HepG2 (cell line): ENCODE results near the gene FAM240A. TPM values are rescaled to one million over a fixed set of nuclear protein-coding genes. Genes with fewer than 3 reads are reported as not detected.

Source experiments
- ATAC-seq: fragments of 200-7000 bp; cut with Tn5 transposase; 3 replicates; pipeline ENCODE4 v1.9.1; 2020; ENCODE audit warnings: mild to moderate bottlenecking, moderate library complexity
- BruUV-seq: library from RNA; stranded (reverse); fragments of 400-500 nt; replicated peaks from 2 replicates; lab custom pipeline; 2021; lab: Mats Ljungman, UMichigan
- CTCF ChIA-PET: fragments of 300-600 bp; formaldehyde crosslinking; extraction: SDS; loops from one replicate; lab custom pipeline; 2021; ENCODE audit warnings: low total read pairs, inconsistent platforms, low intra/inter-chr PET ratio; lab: Yijun Ruan, JAX
- POLR2A ChIA-PET: fragments of 350-600 bp; sonication (Branson Sonifier 250); formaldehyde crosslinking; loops from one replicate; lab custom pipeline; 2020; ENCODE audit warnings: antibody characterized with exemption, inconsistent platforms; lab: Yijun Ruan, JAX
- DNase-seq: peaks from one replicate; pipeline ENCODE4 v3.0.0-alpha.2; 2015; ENCODE audit warnings: low spot score
- FAIRE-seq: peaks from 3 replicates; lab custom pipeline; 2011; peaks lifted over from hg19 to GRCh38; lab: Jason Lieb, UNC
- H2AFZ ChIP-seq: one replicate; pipeline ENCODE4 v1.6.1; 2011; ENCODE audit warnings: low read length, inconsistent platforms
- H3K27ac ChIP-seq: fragments of 300-600 bp; 3 replicates; pipeline ENCODE4 v1.8.0; 2011; ENCODE audit warnings: mixed run types, mild to moderate bottlenecking, mixed read lengths, low read length, inconsistent platforms; ENCODE audit not compliant: insufficient read depth; ENCODE audit errors: extremely low read length
- H3K27me3 ChIP-seq, 2 experiments: fragments of 200-600 bp in 1 of 2; 2 replicates in 1 of 2; 3 replicates in 1 of 2; pipeline versions ENCODE4 v1.6.0 to v1.8.0; 2011; ENCODE audit warnings: low read length in 2 of 2, mild to moderate bottlenecking in 2 of 2, moderate library complexity in 2 of 2, inconsistent platforms in 1 of 2; ENCODE audit not compliant: insufficient read depth in 2 of 2, control insufficient read depth in 1 of 2
- H3K36me3 ChIP-seq, 2 experiments: fragments of 200-600 bp in 1 of 2; replicated peaks in 1 of 2; 2 replicates in 1 of 2; 3 replicates in 1 of 2; pipeline versions ENCODE4 v1.5.1 to v1.8.0; 2011; ENCODE audit warnings: low read length in 2 of 2, inconsistent platforms in 1 of 2; ENCODE audit not compliant: insufficient read depth in 2 of 2, control insufficient read depth in 1 of 2
- H3K4me1 ChIP-seq: 2 replicates; pipeline ENCODE4 v1.5.1; 2012; ENCODE audit warnings: low read length, inconsistent platforms; ENCODE audit not compliant: insufficient read depth
- H3K4me2 ChIP-seq: 2 replicates; pipeline ENCODE4 v1.6.0; 2011; ENCODE audit warnings: low read depth, low read length, inconsistent platforms
- H3K4me3 ChIP-seq, 3 experiments: fragments of 200-600 bp in 1 of 3; sonication (generic), shearing (Covaris generic) in 1 of 3; replicated peaks in 1 of 3; 2 replicates each; pipeline ENCODE4 v1.5.1; 2011 to 2016; ENCODE audit warnings: low read length in 3 of 3, inconsistent platforms in 2 of 3, low read depth in 2 of 3, mild to moderate bottlenecking in 2 of 3, control low read depth in 1 of 3, mixed read lengths in 1 of 3; ENCODE audit not compliant: insufficient read depth in 1 of 3
- H3K79me2 ChIP-seq: one replicate; pipeline ENCODE4 v1.6.1; 2011; ENCODE audit warnings: low read length, inconsistent platforms; ENCODE audit not compliant: insufficient read depth
- H3K9ac ChIP-seq: 2 replicates; pipeline ENCODE4 v1.6.0; 2011; ENCODE audit warnings: mild to moderate bottlenecking, low read depth, low read length, inconsistent platforms; ENCODE audit not compliant: insufficient read depth
- H3K9me3 ChIP-seq: 2 replicates; pipeline ENCODE4 v1.5.1; 2012; ENCODE audit warnings: mild to moderate bottlenecking, low read length
- H4K20me1 ChIP-seq: 2 replicates; pipeline ENCODE4 v1.6.0; 2011; ENCODE audit warnings: inconsistent platforms, mild to moderate bottlenecking, low read length, moderate library complexity; ENCODE audit not compliant: insufficient read depth
- BHLHE40 ChIP-seq: IDR thresholded peaks from 2 replicates; pipeline ENCODE4 v1.6.1; 2011; ENCODE audit warnings: low read length, improper control_type of control experiment
- GABPB1 ChIP-seq: IDR thresholded peaks from 2 replicates; pipeline ENCODE4 v1.6.1; 2016; ENCODE audit warnings: mild to moderate bottlenecking, missing genetic modification reagents, moderate library complexity, missing compliant biosample characterization
- GZF1 ChIP-seq: sonication (generic); formaldehyde crosslinking; IDR thresholded peaks from 2 replicates; pipeline ENCODE4 v1.5.1; 2020; ENCODE audit warnings: mild to moderate bottlenecking, missing genetic modification reagents
- ISL2 ChIP-seq: sonication (generic); formaldehyde crosslinking; IDR thresholded peaks from 2 replicates; pipeline ENCODE4 v1.5.0; 2020; ENCODE audit warnings: missing genetic modification reagents
- MED8 ChIP-seq: sonication (generic); formaldehyde crosslinking; IDR thresholded peaks from 2 replicates; pipeline ENCODE4 v1.8.1; 2023; ENCODE audit warnings: mild to moderate bottlenecking, missing genetic modification reagents; ENCODE audit not compliant: insufficient replicate concordance
- NCOA2 ChIP-seq: sonication (generic); formaldehyde crosslinking; IDR thresholded peaks from 2 replicates; pipeline ENCODE4 v1.8.0; 2022; ENCODE audit warnings: inconsistent platforms
- NFE2L2 ChIP-seq: fragments of 150-350 bp; IDR thresholded peaks from 2 replicates; pipeline ENCODE4 v1.6.1; 2014; ENCODE audit warnings: low read length
- SIN3A ChIP-seq: IDR thresholded peaks from 2 replicates; pipeline ENCODE4 v1.6.1; 2011; ENCODE audit warnings: low read depth, mild to moderate bottlenecking, control low read depth, low read length, borderline replicate concordance
- ZFP82 ChIP-seq: sonication (generic); formaldehyde crosslinking; IDR thresholded peaks from 2 replicates; pipeline ENCODE4 v1.5.1; 2020; ENCODE audit warnings: mild to moderate bottlenecking, missing genetic modification reagents, borderline replicate concordance
- ZNF20 ChIP-seq: sonication (generic); formaldehyde crosslinking; IDR thresholded peaks from 2 replicates; pipeline ENCODE4 v1.4.0; 2020; ENCODE audit warnings: mild to moderate bottlenecking, moderate library complexity, missing genetic modification reagents
- ZNF3 ChIP-seq: IDR thresholded peaks from 2 replicates; pipeline ENCODE4 v1.7.0; 2017; ENCODE audit warnings: inconsistent platforms
- ZNF446 ChIP-seq: sonication (generic); formaldehyde crosslinking; IDR thresholded peaks from 2 replicates; pipeline ENCODE4 v1.5.0; 2020; ENCODE audit warnings: mild to moderate bottlenecking, missing genetic modification reagents
- ZNF468 ChIP-seq: sonication (generic); formaldehyde crosslinking; IDR thresholded peaks from 2 replicates; pipeline ENCODE4 v1.8.0; 2022; ENCODE audit warnings: mild to moderate bottlenecking, moderate library complexity, missing genetic modification reagents
- ZNF569 ChIP-seq: sonication (generic); formaldehyde crosslinking; IDR thresholded peaks from 2 replicates; pipeline ENCODE4 v1.5.0; 2020; ENCODE audit warnings: mild to moderate bottlenecking, missing genetic modification reagents, moderate library complexity, borderline replicate concordance
- ZNF781 ChIP-seq: sonication (generic); formaldehyde crosslinking; IDR thresholded peaks from 2 replicates; pipeline ENCODE4 v1.5.1; 2020; ENCODE audit warnings: borderline replicate concordance, mild to moderate bottlenecking, missing genetic modification reagents; ENCODE audit errors: not compliant biosample characterization
- ZNF83 ChIP-seq: sonication (generic); formaldehyde crosslinking; IDR thresholded peaks from 2 replicates; pipeline ENCODE4 v1.4.0; 2020; ENCODE audit warnings: missing genetic modification reagents, mild to moderate bottlenecking, borderline replicate concordance
- ZSCAN12 ChIP-seq: sonication (generic); formaldehyde crosslinking; IDR thresholded peaks from 2 replicates; pipeline ENCODE4 v1.9.0; 2021; ENCODE audit warnings: mild to moderate bottlenecking, missing genetic modification reagents
- WGBS: methylation state at CpG from one replicate; pipeline ENCODE4 v1.1.6; 2017; ENCODE audit warnings: low lambda C conversion rate; 5-methylcytosine and 5-hydroxymethylcytosine counted together
- in situ Hi-C: cut with HindIII; loops from 2 replicates; pipeline ENCODE4 v1.10.0; 2017; ENCODE audit warnings: low pct_unique_long_range_greater_than_20kb; ENCODE audit not compliant: extremely low pct_ligation_motif_present
- intact Hi-C: fragments of 100-400 bp; cut with micrococcal nuclease; formaldehyde crosslinking; loops from one replicate; pipeline ENCODE4 v1.10.0; 2022; ENCODE audit not compliant: unreplicated experiment
- polyA plus RNA-seq, 8 experiments: library from polyadenylated mRNA; depleted of rRNA in 3 of 8; stranded (reverse) in 7 of 8; unstranded in 1 of 8; fragments of >200 nt; fragmentation: Illumina TruSeq in 4 of 8; extraction: Trizol in 4 of 8; gene quantifications; 2 replicates each; pipeline versions ENCODE4 v1.2.1 to v1.2.3, GENCODE V29; 2011 to 2016; ENCODE audit warnings: low read depth in 4 of 8, missing spikeins in 1 of 8, mixed read lengths in 1 of 8; ENCODE audit not compliant: insufficient read depth in 1 of 8
- total RNA-seq, 5 experiments: library from RNA; depleted of rRNA; stranded (reverse); fragments of >200 nt; fragmentation: Illumina TruSeq; extraction: Trizol; gene quantifications; 2 replicates each; pipeline ENCODE4 v1.2.3, GENCODE V29; 2016; ENCODE audit warnings: low read depth in 1 of 5

Gene FAM240A
- total and polyA plus RNA-seq, 2 of the 13 experiments (the other 11 are each of a cell fraction or from before 2014, with no cell fraction given): not detected

GRCh38 chr3:46655271-46655670 is 42.9 kb downstream of the FAM240A start:
- Histone ChIP-seq H3K27me3 (no peaks in the 10 kb centered on the region; a peak in 1 of 5 replicates), H2AFZ (no peak overlapping the region), H3K4me3 (no peak overlapping the region), H3K9me3 (peaks cover 10% of the 10 kb centered on the region), H4K20me1 (no peaks in the 10 kb centered on the region), H3K27ac (no peak overlapping the region), H3K36me3 (no peaks in the 10 kb centered on the region), H3K4me2 (no peak overlapping the region), H3K4me1 (no peaks in the 10 kb centered on the region), H3K79me2 (no peaks in the 10 kb centered on the region), H3K9ac (no peak overlapping the region)
- no peak for ATAC-seq
- in situ Hi-C loops (no loop called here), intact Hi-C loops (no loop called here)
- no peak for FAIRE-seq
- POLR2A ChIA-PET: no interaction called here
- BruUV-seq: no TSS peak
- DNase-seq: no peak
- WGBS: 32% methylated on average over 6 of the region's 6 CpGs
- CTCF ChIA-PET: no interaction called here
- TF ChIP-seq ZNF83 (CRISPR knock-in tag): no peak
- no peak for TF ChIP-seq MED8
- no peak for TF ChIP-seq ZNF20

DNA sequence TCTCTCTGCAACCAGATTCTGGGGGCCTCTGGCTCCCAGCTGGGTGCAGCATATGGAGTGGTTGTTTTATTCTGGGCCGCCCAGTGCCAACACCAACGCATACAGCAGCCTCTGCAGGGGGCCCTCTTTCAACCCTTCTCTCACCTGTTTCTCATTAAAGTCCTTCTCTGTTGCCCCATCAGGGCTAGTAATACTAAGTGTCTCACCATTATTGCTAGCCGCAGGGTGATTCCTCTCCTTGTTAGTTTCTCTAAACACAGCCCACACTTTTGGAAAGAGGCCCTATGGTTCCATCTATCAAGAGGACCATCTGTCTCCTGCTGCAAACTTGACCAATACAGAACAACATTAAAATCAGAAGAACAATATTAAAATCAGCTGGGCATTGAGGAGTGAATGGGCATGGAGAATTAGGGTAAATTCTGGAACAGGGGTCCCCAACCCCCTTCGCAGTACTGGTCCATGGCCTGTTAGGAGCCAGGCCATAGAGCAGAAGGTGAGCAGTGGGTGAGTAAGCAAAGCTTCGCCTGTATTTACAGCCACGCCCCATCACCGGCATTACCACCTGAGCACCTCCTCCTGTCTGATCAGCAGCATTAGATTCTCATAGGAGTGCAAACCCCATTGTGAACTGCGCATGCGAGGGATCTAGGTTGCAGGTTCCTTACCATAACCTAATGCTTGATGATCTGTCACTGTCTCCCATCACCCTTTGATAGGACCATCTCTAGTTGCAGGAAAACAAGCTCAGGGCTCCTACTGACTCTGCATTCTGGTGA is 44.6 kb downstream of the FAM240A start:
- peaks cover 6% of the 10 kb centered on the region for H3K9me3 ChIP-seq
- 84% methylated on average over 6 of the region's 9 CpGs for WGBS
- in situ Hi-C loops: no loop called here
- CTCF ChIA-PET: no interaction called here
- no TSS peak for BruUV-seq
- intact Hi-C loops: no loop called here
- no peak for DNase-seq
- no peak overlapping the region for H3K4me3 ChIP-seq
- ATAC-seq: no peak
- H3K79me2 ChIP-seq: no peaks in the 10 kb centered on the region
- H4K20me1 ChIP-seq: no peaks in the 10 kb centered on the region
- H3K27me3 ChIP-seq: peaks cover 1 to 7% of the 10 kb centered on the region in 2 experiments; a peak in 2 of 5 replicates
- no peaks in the 10 kb centered on the region for H3K36me3 ChIP-seq
- no peak overlapping the region for H3K4me2 ChIP-seq
- H2AFZ ChIP-seq: no peak overlapping the region
- FAIRE-seq: no peak
- no peak overlapping the region for H3K27ac ChIP-seq
- H3K9ac ChIP-seq: no peak overlapping the region
- no peak for TF ChIP-seq ZNF569
- no peak for TF ChIP-seq NCOA2
- no peak for TF ChIP-seq ZNF781 (CRISPR knock-in tag)
- no peak for TF ChIP-seq ZSCAN12
- no peak for TF ChIP-seq ZNF446 (CRISPR knock-in tag)
- no peak for TF ChIP-seq GABPB1 (CRISPR knock-in tag)
- TF ChIP-seq ISL2 (CRISPR knock-in tag): no peak
- no peak for TF ChIP-seq GZF1 (CRISPR knock-in tag)
- no peak for TF ChIP-seq ZNF468 (CRISPR knock-in tag)
- TF ChIP-seq BHLHE40: no peak
- TF ChIP-seq NFE2L2: no peak
- no peak for TF ChIP-seq SIN3A
- TF ChIP-seq ZNF3 (CRISPR knock-in tag): no peak
- TF ChIP-seq ZFP82 (CRISPR knock-in tag): no peak
- POLR2A ChIA-PET: no interaction called here
- H3K4me1 ChIP-seq: no peaks in the 10 kb centered on the region
